Adrenal gland (tissue), 5 donors: ENCODE data around the gene TFE3.

Experiments
- POLR2A ChIP-seq, 2 donors: fragments of 450-650 bp; IDR thresholded peaks; one replicate each; pipeline ENCODE4 v1.6.1; 2017; ENCODE audit warnings: antibody characterized with exemption in 2 of 2, mild to moderate bottlenecking in 2 of 2, moderate library complexity in 1 of 2
- TF ChIP-seq, protein P1 (sequence below), 6 experiments: fragments of 450-650 bp in 4 of 6; fragments of 200-600 bp in 2 of 6; sonication (generic) in 1 of 6; IDR thresholded peaks; 1 replicate in 5 of 6; 2 replicates in 1 of 6; pipeline versions ENCODE4 v1.5.1 to v1.8.0; 2016 to 2021; ENCODE audit warnings: antibody characterized with exemption in 6 of 6, mild to moderate bottlenecking in 2 of 6, moderate library complexity in 1 of 6
- donor health status: DM: no; HTN: no; CAD: no.

DNA sequence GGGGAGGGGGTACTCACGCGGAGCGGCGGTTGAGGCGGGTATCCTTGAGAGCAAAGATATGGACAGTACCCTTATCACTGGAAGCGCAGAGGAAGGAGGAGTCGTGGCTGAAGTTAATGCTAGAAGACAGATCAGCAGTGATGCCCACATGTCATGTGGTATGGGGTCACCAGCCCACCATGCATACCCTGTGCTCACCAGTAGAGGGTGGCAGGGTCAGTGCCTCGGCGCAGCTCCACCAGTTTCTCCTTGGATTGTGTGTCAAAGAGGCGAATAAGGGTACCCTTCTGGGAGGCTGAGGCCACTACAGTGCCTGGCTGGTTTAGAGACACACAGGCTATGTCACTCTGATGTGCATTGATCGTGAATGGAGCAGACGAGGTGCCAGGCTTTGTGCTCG, 32.2 kb upstream of the TFE3 start:
- TF ChIP-seq, protein P1, sequence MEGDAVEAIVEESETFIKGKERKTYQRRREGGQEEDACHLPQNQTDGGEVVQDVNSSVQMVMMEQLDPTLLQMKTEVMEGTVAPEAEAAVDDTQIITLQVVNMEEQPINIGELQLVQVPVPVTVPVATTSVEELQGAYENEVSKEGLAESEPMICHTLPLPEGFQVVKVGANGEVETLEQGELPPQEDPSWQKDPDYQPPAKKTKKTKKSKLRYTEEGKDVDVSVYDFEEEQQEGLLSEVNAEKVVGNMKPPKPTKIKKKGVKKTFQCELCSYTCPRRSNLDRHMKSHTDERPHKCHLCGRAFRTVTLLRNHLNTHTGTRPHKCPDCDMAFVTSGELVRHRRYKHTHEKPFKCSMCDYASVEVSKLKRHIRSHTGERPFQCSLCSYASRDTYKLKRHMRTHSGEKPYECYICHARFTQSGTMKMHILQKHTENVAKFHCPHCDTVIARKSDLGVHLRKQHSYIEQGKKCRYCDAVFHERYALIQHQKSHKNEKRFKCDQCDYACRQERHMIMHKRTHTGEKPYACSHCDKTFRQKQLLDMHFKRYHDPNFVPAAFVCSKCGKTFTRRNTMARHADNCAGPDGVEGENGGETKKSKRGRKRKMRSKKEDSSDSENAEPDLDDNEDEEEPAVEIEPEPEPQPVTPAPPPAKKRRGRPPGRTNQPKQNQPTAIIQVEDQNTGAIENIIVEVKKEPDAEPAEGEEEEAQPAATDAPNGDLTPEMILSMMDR (IDR thresholded peaks at IDR 0.05): no peak
- no peak for TF ChIP-seq POLR2A (IDR thresholded peaks at IDR 0.05)
